Activated CD4-positive, alpha-beta T cell treated with anti-CD3 and anti-CD28 coated beads, Interleukin-2, amount 50 U/mL, for 48 hours (primary cell): ENCODE data around the gene MLLT3.

Experiments used
- DNase-seq, 2 experiments: peaks; one replicate each; pipeline ENCODE4 v3.0.0-alpha.2; 2020

The MLLT3 gene

DNA sequence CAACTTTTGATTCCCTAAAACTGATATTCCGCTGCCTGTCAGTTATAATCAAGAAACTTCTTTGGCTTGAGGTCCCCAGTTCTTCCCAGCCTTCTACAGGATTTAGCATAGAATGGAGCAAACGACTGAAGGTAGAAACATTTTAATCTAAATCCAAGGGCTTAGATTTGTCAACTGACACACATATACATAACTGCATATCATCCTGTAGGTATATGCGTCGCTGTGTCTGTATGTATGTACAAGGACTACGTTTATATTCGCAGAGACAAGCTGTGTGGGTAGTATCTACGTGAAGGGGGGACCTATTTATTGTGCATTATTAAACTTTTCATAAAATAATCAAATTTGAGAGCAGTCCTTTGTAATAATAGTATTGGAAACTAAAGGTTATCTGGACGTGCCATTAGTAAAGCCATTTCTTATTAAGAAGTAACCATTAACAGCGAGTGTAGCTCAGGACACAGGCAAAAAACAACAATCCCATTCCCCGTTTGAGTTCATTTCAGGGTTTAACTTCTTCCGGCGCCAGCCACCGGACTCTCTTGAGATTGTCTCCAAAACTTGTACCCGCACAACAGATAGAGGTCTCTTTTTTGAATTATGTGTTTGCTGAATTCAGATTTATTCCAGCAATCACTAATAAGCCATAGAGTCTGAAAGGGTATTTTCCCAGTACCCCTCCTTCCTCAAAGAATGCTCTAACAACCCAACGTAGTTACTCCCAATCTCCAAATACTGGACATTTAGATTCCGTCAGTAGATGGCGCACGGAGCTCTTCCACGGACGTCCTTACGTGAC, 2.1 kb upstream of the MLLT3 start:
- DNase-seq: peak; percentile 34 to 57

GRCh38 chr9:20623748-20624124, 1.4 kb upstream of the MLLT3 start:
- no peak for DNase-seq

DNA sequence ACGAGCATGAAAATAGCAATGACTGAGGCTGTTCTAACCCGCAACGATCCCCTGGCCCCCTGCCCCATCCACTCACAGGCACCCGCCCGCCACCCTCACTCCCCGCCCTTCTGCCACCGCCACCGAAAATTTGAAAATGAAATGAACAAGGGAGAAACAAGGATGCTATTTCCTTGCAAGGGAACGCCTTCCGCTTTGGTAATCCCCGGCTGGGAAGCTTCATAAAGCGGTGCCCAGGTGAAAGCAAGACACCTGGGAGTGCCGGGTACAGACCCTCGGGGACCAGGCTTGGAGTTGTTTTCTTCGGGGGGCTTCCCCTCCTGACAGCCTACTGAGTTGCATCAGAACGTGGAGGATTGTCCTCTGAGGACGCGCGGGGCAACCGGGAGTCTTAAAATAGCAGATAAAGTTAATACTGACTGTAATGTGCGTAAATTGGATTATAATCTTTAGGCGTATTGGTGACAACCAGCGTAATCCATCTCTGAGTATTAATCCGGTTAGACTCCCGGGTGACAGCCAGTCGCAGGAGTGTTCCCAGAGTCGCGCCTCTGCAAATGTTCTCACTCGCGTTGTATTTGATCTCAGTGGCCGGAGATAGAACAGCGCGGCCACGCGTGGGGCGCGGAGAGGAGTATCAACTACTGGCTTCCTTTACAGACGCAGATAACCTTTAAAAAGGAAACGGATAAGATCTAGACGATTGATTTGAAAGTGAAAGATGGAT, 885 bp upstream of the MLLT3 start:
- peak; percentile 55 to 61 for DNase-seq

DNA sequence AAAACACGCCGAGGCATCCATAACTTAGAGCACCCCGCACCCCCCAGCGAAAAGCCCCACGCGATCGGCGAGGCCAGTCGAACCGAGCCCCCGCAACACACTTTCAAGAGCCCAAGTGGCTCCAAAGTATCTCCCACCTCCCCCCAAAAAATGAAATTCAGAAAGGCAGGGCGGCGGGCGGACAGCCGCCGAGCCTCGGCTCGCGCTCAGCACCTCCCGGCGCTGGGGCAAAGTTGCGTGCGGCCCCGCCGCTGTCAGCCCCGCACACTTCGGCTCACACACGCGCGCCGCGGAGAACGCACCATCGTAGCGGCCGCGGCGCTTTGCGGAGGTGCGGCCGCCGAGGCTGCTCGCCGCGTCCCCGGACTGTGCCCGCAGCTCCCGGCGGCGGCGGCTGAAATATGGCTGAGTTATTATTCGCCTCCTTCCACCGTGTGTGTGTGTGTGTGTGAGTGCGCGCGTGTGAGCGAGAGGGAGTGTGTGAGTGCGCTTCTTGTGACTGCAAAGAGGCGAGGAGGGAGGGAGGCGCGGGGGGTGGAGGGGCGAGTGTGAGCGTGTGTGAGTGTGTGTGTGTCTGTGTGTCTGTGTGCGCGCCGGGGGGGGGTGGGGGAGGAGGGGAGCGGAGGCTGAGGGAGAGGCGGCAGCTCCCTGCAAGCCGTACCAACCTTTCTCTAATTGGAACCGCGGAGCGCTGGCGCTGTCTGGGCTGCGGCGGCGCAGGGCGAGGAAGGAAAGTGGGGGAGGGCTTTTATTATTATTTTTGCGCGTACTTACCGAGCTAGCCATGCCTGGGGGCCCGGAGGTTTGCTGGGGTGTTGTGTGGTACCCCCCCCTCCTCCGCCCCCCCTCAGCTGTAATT, 599 bp downstream of the MLLT3 start:
- peak; percentile 65 to 71 for DNase-seq

DNA sequence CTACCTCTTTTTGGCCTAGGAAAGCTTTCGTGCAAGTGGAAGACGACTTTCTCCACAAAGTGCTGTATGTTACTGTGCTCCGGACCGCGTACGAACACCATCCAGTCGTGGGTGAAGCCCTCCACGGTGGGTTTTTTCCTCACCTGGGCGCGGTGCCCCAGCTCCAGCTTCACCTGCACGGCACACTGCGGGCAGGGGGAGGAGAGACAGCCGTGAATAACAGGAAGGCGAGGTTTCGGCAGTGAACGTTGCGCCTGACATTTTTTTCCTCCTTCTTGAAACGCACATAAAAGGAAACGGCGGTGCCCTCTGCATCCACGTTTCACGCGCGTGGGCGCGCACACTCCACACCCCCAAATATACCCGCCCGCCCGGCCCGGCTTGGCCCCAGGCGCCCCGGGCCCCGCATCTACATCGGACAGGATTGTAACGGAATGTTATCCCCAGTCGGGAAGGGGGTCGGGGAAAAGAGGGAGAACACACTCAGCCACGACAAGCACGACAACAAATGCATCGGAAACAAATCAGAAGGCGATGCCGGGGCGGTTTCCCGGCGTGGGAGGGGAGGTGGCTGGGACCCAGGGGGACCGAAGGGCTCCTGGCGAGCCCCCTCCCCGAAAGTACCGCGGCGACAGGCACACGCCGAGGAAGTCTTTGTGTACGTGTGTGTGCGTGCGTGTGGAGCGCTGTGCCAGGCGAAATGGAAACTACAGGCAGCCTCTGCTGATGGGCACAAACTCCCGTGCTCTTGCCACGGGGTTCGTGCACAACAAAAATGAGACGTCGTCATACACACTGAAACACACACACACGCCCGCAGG, 1.4 kb downstream of the MLLT3 start:
- peak; percentile 57 to 68 for DNase-seq

DNA sequence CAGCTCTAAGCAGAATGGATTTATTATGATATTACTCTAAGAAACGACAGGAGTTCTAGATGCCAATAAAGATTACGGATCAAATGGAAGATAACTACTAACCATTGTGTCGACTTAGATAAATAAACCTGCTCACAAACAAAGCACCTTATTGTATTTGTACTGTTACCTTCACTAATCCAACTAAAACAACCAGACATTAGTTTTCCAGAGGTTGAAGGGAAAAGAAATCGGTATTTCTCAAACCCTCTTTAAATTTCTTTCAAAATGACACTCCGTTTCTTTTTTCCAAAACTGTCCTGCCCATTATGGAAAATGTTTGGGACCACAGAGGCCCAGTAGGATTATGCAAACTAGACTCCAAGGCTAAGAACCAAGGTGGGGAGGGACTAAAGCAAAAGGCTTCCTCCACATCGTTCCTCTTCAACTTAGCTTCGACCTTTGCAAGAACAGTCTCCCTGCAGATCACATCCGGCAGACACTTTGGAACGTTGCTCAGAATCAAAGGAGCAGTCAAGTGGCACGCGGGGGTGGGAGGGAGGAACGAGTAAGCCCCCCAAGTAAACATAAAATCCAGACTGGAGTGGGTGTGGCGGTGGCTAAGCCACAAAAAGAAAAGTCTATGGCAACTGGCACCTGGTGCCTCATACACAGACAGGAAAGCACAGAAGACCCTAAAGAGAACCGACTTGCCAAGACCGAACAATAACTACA, 2.7 kb downstream of the MLLT3 start:
- peak in 1 of 2 experiments; percentile 20 for DNase-seq

DNA sequence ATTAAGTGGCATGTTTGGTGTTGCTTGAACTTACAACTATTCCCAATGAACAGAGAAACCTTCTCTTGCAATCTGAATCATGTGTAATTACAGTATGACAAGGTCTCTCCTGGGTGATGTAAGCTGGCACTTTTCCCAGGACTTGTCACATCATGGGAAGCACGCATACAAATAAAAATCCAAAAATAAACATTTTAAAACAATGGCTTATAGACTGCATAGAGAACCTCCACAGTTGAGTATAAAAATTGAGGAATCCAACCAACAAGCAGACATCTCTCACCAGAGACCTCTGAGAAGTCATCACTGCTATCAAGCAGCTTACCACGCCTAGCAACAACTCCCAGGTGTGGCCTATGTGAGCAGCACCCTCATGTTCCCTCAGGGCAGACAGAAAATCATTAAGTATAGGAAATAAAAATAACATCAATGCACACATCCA, 3.9 kb downstream of the MLLT3 start:
- no peak for DNase-seq

DNA sequence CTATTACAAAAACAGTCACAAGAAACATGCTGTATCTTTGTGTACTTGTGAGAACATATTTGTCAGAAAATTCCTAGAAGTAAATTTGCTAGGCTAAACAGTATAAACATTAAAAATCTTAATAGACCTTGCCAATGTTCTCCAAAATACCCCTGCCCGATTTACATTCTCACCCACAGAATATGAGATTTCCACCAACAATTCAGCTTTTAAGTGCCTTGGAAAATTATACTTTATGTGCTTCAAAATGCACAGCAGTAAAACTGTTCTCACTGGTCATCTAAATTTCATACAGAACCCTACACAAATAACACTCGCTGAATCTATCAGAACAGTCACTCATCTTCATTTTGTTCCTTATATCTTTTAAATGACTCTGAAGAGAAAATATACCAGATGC, 5.5 kb downstream of the MLLT3 start:
- DNase-seq: no peak

- no peak for DNase-seq
These were observed 7.6 kb downstream of the MLLT3 start for GRCh38 chr9:20614602-20615216.

DNA sequence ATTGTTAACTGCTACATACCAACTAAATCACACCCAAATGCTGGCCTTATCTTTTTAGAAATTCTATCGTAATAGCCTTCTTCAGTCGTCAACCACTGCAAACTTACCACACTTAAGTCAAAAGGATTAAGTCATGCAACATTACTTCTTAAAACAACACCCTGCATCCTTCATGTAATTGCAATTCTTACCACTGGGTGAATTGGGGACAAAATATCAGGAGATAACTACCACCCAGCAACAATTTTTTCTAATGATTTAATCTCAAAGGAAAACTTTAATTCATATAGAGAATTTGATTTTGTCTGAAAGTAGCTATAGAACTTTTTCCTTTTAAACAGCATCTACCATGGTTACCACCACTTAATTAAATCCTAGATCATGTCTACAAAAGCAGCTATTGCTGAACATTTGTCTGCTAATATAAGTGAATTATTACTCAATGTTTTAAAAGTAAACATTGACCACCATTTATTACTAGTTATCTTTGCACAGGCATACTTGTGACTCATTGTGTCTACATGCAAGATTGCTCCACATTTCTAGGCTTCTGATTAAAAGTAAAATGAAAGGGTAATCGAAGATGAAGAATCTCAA, 10.5 kb downstream of the MLLT3 start:
- no peak for DNase-seq

GRCh38 chr9:20610591-20610990, 11.7 kb downstream of the MLLT3 start:
- DNase-seq: no peak

GRCh38 chr9:20608582-20608981, 13.7 kb downstream of the MLLT3 start:
- DNase-seq: no peak

- no peak for DNase-seq
These were observed 15.6 kb downstream of the MLLT3 start for GRCh38 chr9:20606652-20607051.

DNA sequence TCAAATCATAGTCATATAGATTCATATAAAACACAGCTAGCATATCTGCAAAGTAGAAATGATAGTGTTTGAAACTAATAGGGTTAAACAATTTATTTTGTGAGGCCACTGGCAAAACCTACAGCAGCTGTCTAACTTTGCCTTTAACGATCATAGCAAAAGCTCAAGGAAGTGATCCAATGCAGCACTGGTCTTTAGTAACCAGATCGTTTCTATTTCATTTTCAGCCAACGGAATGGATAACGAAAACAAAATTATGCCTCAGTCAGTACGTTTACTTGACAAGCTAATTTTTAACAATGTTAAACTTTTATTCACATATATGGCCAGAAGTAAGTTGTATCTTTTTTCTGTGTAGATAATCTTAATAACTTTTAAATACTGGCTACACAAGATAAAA, 17.7 kb downstream of the MLLT3 start:
- no peak for DNase-seq

- no peak for DNase-seq
These were observed 18.6 kb downstream of the MLLT3 start for GRCh38 chr9:20603524-20604268.

GRCh38 chr9:20601292-20601691, 21.0 kb downstream of the MLLT3 start:
- DNase-seq: no peak

DNA sequence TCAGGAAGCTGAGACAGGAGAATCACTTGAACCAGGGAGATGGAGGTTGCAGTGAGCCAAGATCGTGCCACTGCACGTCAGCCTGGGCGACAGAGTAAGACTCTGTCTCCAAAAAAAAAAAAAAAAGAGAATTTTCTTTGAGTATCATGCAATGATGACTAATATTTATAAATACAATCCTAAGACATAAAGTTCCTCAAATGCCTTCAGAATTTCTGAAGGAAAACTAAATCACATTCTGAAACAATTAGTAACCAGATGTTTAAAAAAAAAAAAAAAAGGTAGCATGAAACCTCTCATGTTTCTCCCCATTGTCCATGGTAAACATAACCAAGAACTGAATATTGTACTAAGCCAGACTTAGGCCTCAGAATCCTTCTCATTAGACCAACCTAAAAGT, 23.1 kb downstream of the MLLT3 start:
- no peak for DNase-seq

GRCh38 chr9:20598367-20598766, 23.9 kb downstream of the MLLT3 start:
- DNase-seq: no peak

GRCh38 chr9:20597862-20598261, 24.4 kb downstream of the MLLT3 start:
- DNase-seq: no peak

DNA sequence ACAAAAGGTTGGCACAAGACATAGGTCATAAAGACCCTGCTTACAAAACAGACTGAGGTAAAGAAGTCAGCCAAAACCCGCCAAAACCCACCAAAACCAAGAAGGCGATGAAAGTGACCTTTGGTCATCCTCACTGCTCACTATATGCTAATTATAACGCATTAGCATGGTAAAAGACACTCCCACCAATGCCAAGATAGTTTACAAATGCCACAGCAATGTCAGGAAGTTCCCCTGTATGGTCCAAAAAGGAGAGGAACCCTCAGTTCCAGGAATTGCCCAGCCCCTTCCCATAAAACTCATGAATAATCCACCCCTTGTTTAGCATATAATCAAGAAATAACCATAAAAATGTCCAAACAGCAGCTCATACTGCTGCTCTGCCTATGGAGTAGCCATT, 27.7 kb downstream of the MLLT3 start:
- no peak for DNase-seq
